Vagina (tissue), 2 donors: ENCODE measurements around the gene FEV.

Experiments used
- POLR2A ChIP-seq, 2 donors: fragments of 450-650 bp; IDR thresholded peaks; one replicate each; pipeline ENCODE4 v1.6.1; 2017; ENCODE audit warnings: antibody characterized with exemption in 2 of 2, mild to moderate bottlenecking in 2 of 2, moderate library complexity in 2 of 2
- POLR2AphosphoS5 ChIP-seq, 2 donors: sonication (generic); formaldehyde crosslinking; IDR thresholded peaks; one replicate each; pipeline ENCODE4 v1.9.0; 2017; ENCODE audit warnings: antibody characterized with exemption in 2 of 2, mild to moderate bottlenecking in 2 of 2, low read depth in 1 of 2; ENCODE audit not compliant: insufficient read depth in 1 of 2
- TF ChIP-seq, protein P1 (sequence below), 3 experiments: fragments of 450-650 bp in 2 of 3; fragments of 200-600 bp in 1 of 3; sonication (generic) in 1 of 3; IDR thresholded peaks; one replicate each; pipeline ENCODE4 v1.5.1; 2017 to 2019; ENCODE audit warnings: antibody characterized with exemption in 3 of 3, mild to moderate bottlenecking in 2 of 3, moderate library complexity in 2 of 3

DNA sequence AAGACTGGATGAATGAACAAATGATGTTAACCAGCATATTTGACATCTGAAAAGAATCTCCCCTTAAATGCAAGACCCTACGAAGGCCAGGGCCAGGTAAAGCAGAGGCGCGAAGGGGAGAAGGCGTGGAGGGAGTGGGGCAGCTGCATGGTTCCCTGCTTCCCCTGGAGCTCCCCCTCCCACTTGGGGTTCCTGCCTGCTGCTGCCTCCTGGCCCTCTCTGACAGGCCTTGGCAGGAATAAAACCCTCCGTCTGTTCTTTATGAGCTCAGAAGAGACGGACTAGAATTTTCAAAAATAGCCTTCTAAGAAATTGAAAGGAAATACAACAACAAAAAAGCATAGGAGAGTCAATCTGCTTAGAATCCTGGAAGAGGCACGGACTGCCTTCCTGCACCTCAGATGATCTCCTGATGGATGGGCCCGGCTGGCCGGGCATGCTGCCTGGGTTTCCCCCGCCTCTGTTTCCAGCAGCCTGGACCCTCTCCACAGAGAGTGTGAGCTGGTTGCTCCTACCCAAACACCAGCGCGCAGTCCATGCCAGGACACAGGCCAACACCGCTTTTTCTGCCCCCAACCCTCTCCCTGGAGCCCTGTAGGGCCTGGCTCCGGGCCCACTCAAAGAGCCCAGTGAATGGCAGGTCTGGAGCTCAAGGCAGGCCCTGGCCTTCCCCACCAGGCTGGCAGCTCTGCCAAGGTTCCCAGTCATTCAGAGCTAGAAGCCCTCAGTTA is 32.4 kb upstream of the FEV start:
- TF ChIP-seq, protein P1, sequence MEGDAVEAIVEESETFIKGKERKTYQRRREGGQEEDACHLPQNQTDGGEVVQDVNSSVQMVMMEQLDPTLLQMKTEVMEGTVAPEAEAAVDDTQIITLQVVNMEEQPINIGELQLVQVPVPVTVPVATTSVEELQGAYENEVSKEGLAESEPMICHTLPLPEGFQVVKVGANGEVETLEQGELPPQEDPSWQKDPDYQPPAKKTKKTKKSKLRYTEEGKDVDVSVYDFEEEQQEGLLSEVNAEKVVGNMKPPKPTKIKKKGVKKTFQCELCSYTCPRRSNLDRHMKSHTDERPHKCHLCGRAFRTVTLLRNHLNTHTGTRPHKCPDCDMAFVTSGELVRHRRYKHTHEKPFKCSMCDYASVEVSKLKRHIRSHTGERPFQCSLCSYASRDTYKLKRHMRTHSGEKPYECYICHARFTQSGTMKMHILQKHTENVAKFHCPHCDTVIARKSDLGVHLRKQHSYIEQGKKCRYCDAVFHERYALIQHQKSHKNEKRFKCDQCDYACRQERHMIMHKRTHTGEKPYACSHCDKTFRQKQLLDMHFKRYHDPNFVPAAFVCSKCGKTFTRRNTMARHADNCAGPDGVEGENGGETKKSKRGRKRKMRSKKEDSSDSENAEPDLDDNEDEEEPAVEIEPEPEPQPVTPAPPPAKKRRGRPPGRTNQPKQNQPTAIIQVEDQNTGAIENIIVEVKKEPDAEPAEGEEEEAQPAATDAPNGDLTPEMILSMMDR (IDR thresholded peaks at IDR 0.05), result no peak
- TF ChIP-seq POLR2A (IDR thresholded peaks at IDR 0.05) (no peak), POLR2AphosphoS5 (IDR thresholded peaks at IDR 0.05; ENCODE audit: insufficient read depth in 1 of 2, low read depth in 1 of 2) (no peak)
